GM12801 (cell line): ENCODE results near the gene CHAF1B.

Source experiments
- TF ChIP-seq, protein P1 (sequence below): IDR thresholded peaks from one replicate; pipeline ENCODE4 v1.5.1; 2011; ENCODE audit warnings: control low read depth; ENCODE audit not compliant: insufficient read length; ENCODE audit errors: extremely low read depth

Gene CHAF1B

GRCh38 chr21:36433059-36433709 is 48.0 kb downstream of the CHAF1B start:
- TF ChIP-seq, protein P1, sequence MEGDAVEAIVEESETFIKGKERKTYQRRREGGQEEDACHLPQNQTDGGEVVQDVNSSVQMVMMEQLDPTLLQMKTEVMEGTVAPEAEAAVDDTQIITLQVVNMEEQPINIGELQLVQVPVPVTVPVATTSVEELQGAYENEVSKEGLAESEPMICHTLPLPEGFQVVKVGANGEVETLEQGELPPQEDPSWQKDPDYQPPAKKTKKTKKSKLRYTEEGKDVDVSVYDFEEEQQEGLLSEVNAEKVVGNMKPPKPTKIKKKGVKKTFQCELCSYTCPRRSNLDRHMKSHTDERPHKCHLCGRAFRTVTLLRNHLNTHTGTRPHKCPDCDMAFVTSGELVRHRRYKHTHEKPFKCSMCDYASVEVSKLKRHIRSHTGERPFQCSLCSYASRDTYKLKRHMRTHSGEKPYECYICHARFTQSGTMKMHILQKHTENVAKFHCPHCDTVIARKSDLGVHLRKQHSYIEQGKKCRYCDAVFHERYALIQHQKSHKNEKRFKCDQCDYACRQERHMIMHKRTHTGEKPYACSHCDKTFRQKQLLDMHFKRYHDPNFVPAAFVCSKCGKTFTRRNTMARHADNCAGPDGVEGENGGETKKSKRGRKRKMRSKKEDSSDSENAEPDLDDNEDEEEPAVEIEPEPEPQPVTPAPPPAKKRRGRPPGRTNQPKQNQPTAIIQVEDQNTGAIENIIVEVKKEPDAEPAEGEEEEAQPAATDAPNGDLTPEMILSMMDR = no peak

- TF ChIP-seq, protein P1 = no peak
These were observed 49.0 kb downstream of the CHAF1B start for GRCh38 chr21:36434144-36434543.

DNA sequence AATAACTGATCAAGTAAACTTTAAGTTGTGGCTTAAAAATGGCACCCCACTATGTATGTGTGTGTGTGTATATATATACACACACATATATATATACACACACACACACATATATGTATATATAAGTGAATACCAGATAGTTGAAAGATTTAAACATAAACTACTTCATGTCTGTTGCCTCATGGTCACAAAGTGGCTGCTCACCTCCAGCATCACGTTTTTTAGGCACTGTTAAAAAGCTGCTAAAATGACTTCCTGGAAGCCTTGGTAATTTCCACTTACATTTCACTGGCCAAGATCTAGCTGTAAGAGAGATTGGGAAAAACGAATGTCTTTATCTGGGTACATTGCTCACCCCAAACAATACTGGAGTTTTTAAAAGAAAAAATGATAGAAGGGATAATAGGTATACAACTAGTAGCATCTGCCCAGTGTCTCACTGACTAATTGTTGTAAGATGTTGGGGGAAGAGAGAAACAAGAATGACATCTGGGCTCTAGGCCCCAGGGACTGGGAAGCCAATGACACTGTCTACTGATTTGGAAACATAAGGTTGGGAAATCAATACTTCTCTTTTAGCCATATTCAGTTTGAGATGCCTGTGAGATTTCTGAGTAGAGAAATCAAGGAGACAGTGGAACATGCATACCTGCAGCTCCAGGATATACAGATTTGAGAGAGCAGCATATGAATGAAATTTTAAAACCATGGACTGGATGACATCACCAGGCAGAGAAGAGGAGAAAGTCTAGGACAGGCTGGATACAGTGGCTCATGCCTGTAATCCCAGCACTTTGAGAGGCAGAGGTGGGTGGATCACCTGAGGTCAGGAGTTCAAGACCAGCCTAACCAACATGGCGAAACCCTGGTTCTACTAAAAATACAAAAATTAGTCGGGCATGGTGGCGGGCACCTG is 51.9 kb downstream of the CHAF1B start:
- TF ChIP-seq, protein P1 = no peak

- TF ChIP-seq, protein P1 = no peak
These were observed 52.5 kb downstream of the CHAF1B start for GRCh38 chr21:36437745-36438128.

GRCh38 chr21:36441715-36442114 is 56.5 kb downstream of the CHAF1B start:
- TF ChIP-seq, protein P1 = no peak

DNA sequence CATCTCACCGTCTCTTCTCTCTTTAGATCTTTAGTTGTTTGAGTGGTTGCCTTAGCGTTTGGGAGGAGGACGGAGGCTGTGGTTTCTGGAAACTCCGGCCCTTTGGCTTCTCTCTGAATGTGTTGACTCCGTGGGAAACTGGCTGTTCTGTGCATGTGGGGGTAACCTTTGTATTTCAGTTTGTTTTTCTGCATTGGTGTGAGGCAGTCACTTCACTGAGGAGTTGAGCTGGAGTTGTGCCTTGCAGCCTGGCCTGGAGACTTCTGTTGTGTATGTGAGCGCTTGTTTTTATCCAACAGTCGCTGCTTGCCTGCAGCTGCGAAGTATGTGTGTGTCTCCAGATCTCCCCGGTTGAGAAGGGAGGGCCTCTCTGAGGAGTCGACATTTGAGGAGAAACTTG is 61.1 kb downstream of the CHAF1B start:
- TF ChIP-seq, protein P1 = no peak

DNA sequence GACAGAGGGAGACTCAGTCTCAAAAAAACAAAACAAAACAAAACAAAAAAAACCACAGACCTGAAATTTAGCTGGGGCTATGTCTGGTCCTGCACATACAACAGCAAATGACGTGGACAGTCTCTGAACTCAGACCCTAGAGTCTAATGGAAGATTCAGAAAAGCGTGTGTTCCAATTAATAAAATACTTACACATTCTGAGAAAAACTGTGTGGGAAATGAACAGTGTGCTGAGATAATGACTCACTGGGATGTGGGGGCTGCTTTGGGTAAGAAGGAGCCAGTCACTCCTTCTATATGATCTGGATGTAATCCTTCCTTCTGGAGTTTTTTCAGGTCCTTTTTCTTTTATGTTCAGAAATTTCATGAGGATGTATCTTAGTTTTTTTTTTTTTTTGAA is 65.3 kb downstream of the CHAF1B start:
- TF ChIP-seq, protein P1 = no peak
